ENCODE measurements around the gene ATP6V1F. TPM values are rescaled to one million over a fixed set of nuclear protein-coding genes. Genes with fewer than 3 reads are reported as not detected.

Gene ATP6V1F
- polyA plus RNA-seq, 1 donor (not counting 4 experiments of a cell fraction or from before 2014, with no cell fraction given) = 263 TPM

GRCh38 chr7:128821724-128822123 lies 40.9 kb upstream of the ATP6V1F start:
- H3K27me3 ChIP-seq (ENCODE audit: control insufficient read depth, extremely low read depth, insufficient read depth, low read length) = peaks cover 25% of the 10 kb centered on the region
- no peaks in the 10 kb centered on the region for H3K9me3 ChIP-seq (ENCODE audit: control insufficient read depth, low read depth, low read length)
- TF ChIP-seq CTCF (optimal IDR thresholded peaks at IDR 0.05 in 1 of 3, IDR thresholded peaks at IDR 0.05 in 1 of 3, conservative IDR thresholded peaks at IDR 0.05 in 1 of 3; ENCODE audit: extremely low read depth in 1 of 3, insufficient read depth in 2 of 3, low read length in 3 of 3) (no peak), EZH2 (IDR thresholded peaks at IDR 0.05; ENCODE audit: low read length) (no peak)
- H3K9me1 ChIP-seq (ENCODE audit: control insufficient read depth, extremely low read depth, insufficient read depth, low read length) = no peaks in the 10 kb centered on the region
- H4K20me1 ChIP-seq (ENCODE audit: control insufficient read depth, extremely low read depth, insufficient read depth, low read length) = no peaks in the 10 kb centered on the region
- no peaks in the 10 kb centered on the region for H3K79me2 ChIP-seq (ENCODE audit: control insufficient read depth, insufficient read depth, low read length)
- H3K4me2 ChIP-seq (ENCODE audit: control insufficient read depth, extremely low read depth, insufficient read depth, low read depth, low read length) = no peak overlapping the region
- no peaks in the 10 kb centered on the region for H3K36me3 ChIP-seq (ENCODE audit: control insufficient read depth in 2 of 2, extremely low read depth in 1 of 2, insufficient read depth in 2 of 2, low read length in 2 of 2)
- DNase-seq (ENCODE audit: low read depth, low spot score) (no peak), FAIRE-seq (no peak)
- no peak overlapping the region for H3K9ac ChIP-seq (ENCODE audit: control insufficient read depth, extremely low read depth, insufficient read depth, low read length)
- no peaks in the 10 kb centered on the region for H3K4me1 ChIP-seq (ENCODE audit: control insufficient read depth, extremely low read depth, insufficient read depth, low read length)
- H3K4me3 ChIP-seq (ENCODE audit: control insufficient read depth in 2 of 3, extremely low read depth in 1 of 3, insufficient read depth in 2 of 3, low read depth in 1 of 3, low read length in 3 of 3) = no peak overlapping the region
- no peak overlapping the region for H3K27ac ChIP-seq (ENCODE audit: control insufficient read depth, insufficient read depth, low read length)
- H2AFZ ChIP-seq (ENCODE audit: control insufficient read depth, low read length) = no peak overlapping the region
- dilution Hi-C loops (cut with MboI; ENCODE audit: extremely low pct_ligation_motif_present, low sequenced_read_pairs) = no loop called here

GRCh38 chr7:128826512-128826911 lies 36.1 kb upstream of the ATP6V1F start:
- dilution Hi-C loops (cut with MboI; ENCODE audit: extremely low pct_ligation_motif_present, low sequenced_read_pairs) = no loop called here
- H3K4me1 ChIP-seq (ENCODE audit: control insufficient read depth, extremely low read depth, insufficient read depth, low read length) = peaks cover 8% of the 10 kb centered on the region
- no peak overlapping the region for H3K4me2 ChIP-seq (ENCODE audit: control insufficient read depth, extremely low read depth, insufficient read depth, low read depth, low read length)
- no peaks in the 10 kb centered on the region for H3K79me2 ChIP-seq (ENCODE audit: control insufficient read depth, insufficient read depth, low read length)
- no peak overlapping the region for H2AFZ ChIP-seq (ENCODE audit: control insufficient read depth, low read length)
- H3K27me3 ChIP-seq (ENCODE audit: control insufficient read depth, extremely low read depth, insufficient read depth, low read length) = peaks cover 28% of the 10 kb centered on the region
- no peaks in the 10 kb centered on the region for H4K20me1 ChIP-seq (ENCODE audit: control insufficient read depth, extremely low read depth, insufficient read depth, low read length)
- TF ChIP-seq EZH2 (IDR thresholded peaks at IDR 0.05; ENCODE audit: low read length) (no peak), CTCF (optimal IDR thresholded peaks at IDR 0.05 in 1 of 3, IDR thresholded peaks at IDR 0.05 in 1 of 3, conservative IDR thresholded peaks at IDR 0.05 in 1 of 3; ENCODE audit: extremely low read depth in 1 of 3, insufficient read depth in 2 of 3, low read length in 3 of 3) (no peak)
- DNase-seq (ENCODE audit: low read depth, low spot score) (no peak), FAIRE-seq (no peak)
- H3K36me3 ChIP-seq (ENCODE audit: control insufficient read depth in 2 of 2, extremely low read depth in 1 of 2, insufficient read depth in 2 of 2, low read length in 2 of 2) = no peaks in the 10 kb centered on the region
- no peak overlapping the region for H3K4me3 ChIP-seq (ENCODE audit: control insufficient read depth in 2 of 3, extremely low read depth in 1 of 3, insufficient read depth in 2 of 3, low read depth in 1 of 3, low read length in 3 of 3)
- H3K9me1 ChIP-seq (ENCODE audit: control insufficient read depth, extremely low read depth, insufficient read depth, low read length) = no peaks in the 10 kb centered on the region
- no peak overlapping the region for H3K9ac ChIP-seq (ENCODE audit: control insufficient read depth, extremely low read depth, insufficient read depth, low read length)
- no peak overlapping the region for H3K27ac ChIP-seq (ENCODE audit: control insufficient read depth, insufficient read depth, low read length)
- no peaks in the 10 kb centered on the region for H3K9me3 ChIP-seq (ENCODE audit: control insufficient read depth, low read depth, low read length)
